Astrocyte (in vitro differentiated cells and primary cell): Measurements from ENCODE around the gene KCNQ5. TPM values are rescaled to one million over a fixed set of nuclear protein-coding genes. Genes with fewer than 3 reads are reported as not detected.
"Not testable (repeated sequence)": the region's sequence is repeated elsewhere in the genome, so short reads cannot be mapped to it uniquely, and the experiment has no call there.

Experiments
- DNase-seq: peaks from one replicate; pipeline ENCODE4 v3.0.0-alpha.2; 2010; ENCODE audit warnings: low read depth
- FAIRE-seq: peaks from 2 replicates; lab custom pipeline; 2011; peaks lifted over from hg19 to GRCh38; lab: Jason Lieb, UNC
- H2AFZ ChIP-seq: 2 replicates; pipeline ENCODE4 v1.6.0; 2012; ENCODE audit warnings: low read depth, low read length, inconsistent platforms
- H3K27ac ChIP-seq: 2 replicates; pipeline ENCODE4 v1.5.1; 2011; ENCODE audit warnings: low read depth, low read length, inconsistent platforms
- H3K27me3 ChIP-seq: 2 replicates; pipeline ENCODE4 v1.6.0; 2011; ENCODE audit warnings: low read length, inconsistent platforms; ENCODE audit not compliant: insufficient read depth
- H3K36me3 ChIP-seq: 2 replicates; pipeline ENCODE4 v1.5.1; 2011; ENCODE audit warnings: low read length, inconsistent platforms; ENCODE audit not compliant: insufficient read depth
- H3K4me1 ChIP-seq: 2 replicates; pipeline ENCODE4 v1.5.1; 2011; ENCODE audit warnings: low read length, inconsistent platforms; ENCODE audit not compliant: insufficient read depth
- H3K4me2 ChIP-seq: 2 replicates; pipeline ENCODE4 v1.6.0; 2012; ENCODE audit warnings: low read length, inconsistent platforms
- H3K4me3 ChIP-seq: 2 replicates; pipeline ENCODE4 v1.5.1; 2011; ENCODE audit warnings: low read depth, mild to moderate bottlenecking, low read length, inconsistent platforms; ENCODE audit not compliant: insufficient read depth
- H3K79me2 ChIP-seq: 2 replicates; pipeline ENCODE4 v1.6.0; 2012; ENCODE audit warnings: mild to moderate bottlenecking, low read length, inconsistent platforms; ENCODE audit not compliant: insufficient read depth
- H3K9ac ChIP-seq: 2 replicates; pipeline ENCODE4 v1.6.0; 2012; ENCODE audit warnings: mild to moderate bottlenecking, low read length, inconsistent platforms
- H3K9me3 ChIP-seq: 2 replicates; pipeline ENCODE4 v1.5.1; 2012; ENCODE audit warnings: low read depth, mild to moderate bottlenecking, low read length, inconsistent platforms; ENCODE audit not compliant: insufficient read depth
- H4K20me1 ChIP-seq: 2 replicates; pipeline ENCODE4 v1.6.0; 2012; ENCODE audit warnings: low read length, inconsistent platforms; ENCODE audit not compliant: insufficient read depth
- H3K27ac Mint-ChIP-seq: one replicate; pipeline ENCODE4 v1.8.0; 2021; ENCODE audit warnings: mild to moderate bottlenecking, mixed read lengths; ENCODE audit not compliant: unreplicated experiment
- H3K27me3 Mint-ChIP-seq: one replicate; pipeline ENCODE4 v1.8.0; 2021; ENCODE audit warnings: low read depth, mixed read lengths; ENCODE audit not compliant: unreplicated experiment
- H3K36me3 Mint-ChIP-seq: one replicate; pipeline ENCODE4 v1.8.0; 2021; ENCODE audit warnings: low read depth, mixed read lengths; ENCODE audit not compliant: unreplicated experiment
- H3K4me1 Mint-ChIP-seq: one replicate; pipeline ENCODE4 v1.8.0; 2021; ENCODE audit warnings: low read depth, mixed read lengths; ENCODE audit not compliant: unreplicated experiment
- H3K4me3 Mint-ChIP-seq: one replicate; pipeline ENCODE4 v1.8.0; 2021; ENCODE audit warnings: mild to moderate bottlenecking, moderate library complexity, mixed read lengths; ENCODE audit not compliant: unreplicated experiment
- H3K9me3 Mint-ChIP-seq: one replicate; pipeline ENCODE4 v1.8.0; 2021; ENCODE audit warnings: mild to moderate bottlenecking, mixed read lengths; ENCODE audit not compliant: unreplicated experiment
- CTCF ChIP-seq: IDR thresholded peaks from 2 replicates; pipeline ENCODE4 v1.5.1; 2011; ENCODE audit warnings: low read depth, mild to moderate bottlenecking, inconsistent platforms, low read length, moderate library complexity; ENCODE audit not compliant: insufficient read depth
- EZH2 ChIP-seq: IDR thresholded peaks from 2 replicates; pipeline ENCODE4 v1.6.1; 2012; ENCODE audit warnings: mild to moderate bottlenecking, low read length, inconsistent platforms; ENCODE audit not compliant: insufficient read depth
- total RNA-seq: library from RNA; stranded (reverse); gene quantifications from 2 replicates; pipeline ENCODE4 v1.2.1, GENCODE V29; 2021

The KCNQ5 gene
- total RNA-seq, 1 donor from 2014 or later, result 2.0 TPM

DNA sequence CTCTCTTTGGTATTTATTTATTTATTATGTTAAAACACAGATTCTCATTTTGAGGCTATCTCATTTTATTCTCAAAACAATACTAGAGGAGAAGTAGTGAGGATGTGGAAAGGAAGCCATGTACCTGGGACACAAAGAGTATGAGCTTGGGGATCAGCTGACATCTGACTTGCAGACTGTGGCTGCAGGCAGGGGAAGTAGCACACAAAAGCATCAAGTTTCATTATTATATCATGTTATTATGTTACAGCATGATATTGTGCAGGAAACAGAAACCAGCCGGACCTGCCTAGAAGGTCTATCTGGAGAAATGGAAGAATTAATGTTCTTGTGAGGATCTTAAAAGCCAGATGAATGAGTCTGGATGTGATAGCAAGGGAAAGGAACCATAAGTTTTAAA is 355.2 kb downstream of the KCNQ5 start:
- Mint-ChIP-seq H3K36me3 (no peaks in the 10 kb centered on the region), H3K9me3 (peaks cover 9% of the 10 kb centered on the region), H3K4me3 (no peak overlapping the region), H3K27me3 (no peaks in the 10 kb centered on the region), H3K27ac (no peak overlapping the region), H3K4me1 (peaks cover 2% of the 10 kb centered on the region)
- DNase-seq, result no peak
- no peaks in the 10 kb centered on the region for H3K9me3 ChIP-seq
- H4K20me1 ChIP-seq, result no peaks in the 10 kb centered on the region
- no peak for FAIRE-seq
- H3K9ac ChIP-seq, result no peak overlapping the region
- H3K27me3 ChIP-seq, result no peaks in the 10 kb centered on the region
- H3K4me3 ChIP-seq, result no peak overlapping the region
- TF ChIP-seq EZH2 (no peak), CTCF (no peak)
- no peaks in the 10 kb centered on the region for H3K4me1 ChIP-seq
- H2AFZ ChIP-seq, result no peak overlapping the region
- no peaks in the 10 kb centered on the region for H3K36me3 ChIP-seq
- H3K79me2 ChIP-seq, result no peaks in the 10 kb centered on the region
- H3K4me2 ChIP-seq, result no peak overlapping the region
- no peak overlapping the region for H3K27ac ChIP-seq

DNA sequence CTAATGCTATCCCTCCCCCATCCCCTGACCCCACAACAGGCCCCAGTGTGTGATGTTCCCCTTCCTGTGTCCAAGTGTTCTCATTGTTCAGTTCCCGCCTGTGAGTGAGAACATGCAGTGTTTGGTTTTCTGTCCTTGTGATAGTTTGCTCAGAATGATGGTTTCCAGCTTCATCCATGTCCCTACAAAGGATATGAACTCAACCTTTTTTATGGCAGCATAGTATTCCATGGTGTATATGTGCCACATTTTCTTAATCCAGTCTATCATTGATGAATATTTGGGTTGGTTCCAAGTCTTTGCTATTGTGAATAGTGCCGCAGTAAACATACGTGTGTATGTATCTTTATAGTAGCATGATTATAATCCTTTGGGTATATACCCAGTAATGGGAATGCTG is 356.9 kb downstream of the KCNQ5 start:
- not testable (repeated sequence) for DNase-seq, H2AFZ ChIP-seq, H3K4me3 ChIP-seq, H3K79me2 ChIP-seq, H3K4me2 ChIP-seq, H3K36me3 ChIP-seq, H3K4me1 ChIP-seq, H3K4me1 Mint-ChIP-seq, FAIRE-seq, H3K27me3 ChIP-seq, H3K36me3 Mint-ChIP-seq, H3K27ac Mint-ChIP-seq, H3K9ac ChIP-seq, H3K27ac ChIP-seq, H3K9me3 ChIP-seq, H3K4me3 Mint-ChIP-seq, H4K20me1 ChIP-seq, H3K27me3 Mint-ChIP-seq
- peaks cover 11% of the 10 kb centered on the region for H3K9me3 Mint-ChIP-seq

DNA sequence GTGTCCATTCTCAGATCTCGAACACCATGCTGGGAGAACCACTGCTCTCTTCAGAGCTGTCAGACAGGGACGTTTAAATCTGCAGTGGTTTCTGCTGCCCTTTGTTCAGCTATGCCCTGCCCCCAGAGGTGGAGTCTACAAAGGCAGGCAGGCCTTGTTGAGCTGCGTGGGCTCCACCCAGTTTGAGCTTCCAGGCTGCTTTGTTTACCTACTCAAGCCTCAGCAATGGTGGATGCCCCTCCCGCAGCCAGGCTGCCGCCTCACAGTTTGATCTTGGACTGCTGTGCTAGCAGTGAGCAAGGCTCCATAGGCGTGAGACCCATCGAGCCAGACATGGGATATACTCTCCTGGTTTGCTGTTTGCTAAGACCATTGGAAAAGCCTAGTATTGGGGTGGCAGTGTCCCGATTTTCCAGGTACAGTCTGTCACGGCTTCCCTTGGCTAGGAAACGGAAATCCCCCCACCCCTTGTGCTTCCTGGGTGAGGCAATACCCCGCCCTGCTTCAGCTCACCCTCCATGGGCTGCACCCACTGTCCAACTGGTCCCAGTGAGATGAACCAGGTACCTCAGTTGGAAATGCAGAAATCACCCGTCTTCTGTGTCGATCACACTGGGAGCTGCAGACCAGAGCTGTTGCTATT is 362.4 kb downstream of the KCNQ5 start:
- not testable (repeated sequence) for H4K20me1 ChIP-seq, DNase-seq, H2AFZ ChIP-seq, H3K36me3 ChIP-seq, H3K4me1 ChIP-seq, H3K36me3 Mint-ChIP-seq, H3K27ac Mint-ChIP-seq, H3K4me3 ChIP-seq, H3K27me3 ChIP-seq, H3K27me3 Mint-ChIP-seq, H3K27ac ChIP-seq, H3K79me2 ChIP-seq, H3K4me1 Mint-ChIP-seq, H3K4me2 ChIP-seq, H3K9ac ChIP-seq, H3K4me3 Mint-ChIP-seq, H3K9me3 ChIP-seq, FAIRE-seq
- peaks cover 16% of the 10 kb centered on the region for H3K9me3 Mint-ChIP-seq
